ENCODE data around the gene UBE2J2. TPM values are rescaled to one million over a fixed set of nuclear protein-coding genes. Genes with fewer than 3 reads are reported as not detected.

UBE2J2 gene
- total and polyA plus RNA-seq, 2 of the 13 experiments (the other 11 are each of a cell fraction or from before 2014, with no cell fraction given): 25.4 to 29.4 TPM

DNA sequence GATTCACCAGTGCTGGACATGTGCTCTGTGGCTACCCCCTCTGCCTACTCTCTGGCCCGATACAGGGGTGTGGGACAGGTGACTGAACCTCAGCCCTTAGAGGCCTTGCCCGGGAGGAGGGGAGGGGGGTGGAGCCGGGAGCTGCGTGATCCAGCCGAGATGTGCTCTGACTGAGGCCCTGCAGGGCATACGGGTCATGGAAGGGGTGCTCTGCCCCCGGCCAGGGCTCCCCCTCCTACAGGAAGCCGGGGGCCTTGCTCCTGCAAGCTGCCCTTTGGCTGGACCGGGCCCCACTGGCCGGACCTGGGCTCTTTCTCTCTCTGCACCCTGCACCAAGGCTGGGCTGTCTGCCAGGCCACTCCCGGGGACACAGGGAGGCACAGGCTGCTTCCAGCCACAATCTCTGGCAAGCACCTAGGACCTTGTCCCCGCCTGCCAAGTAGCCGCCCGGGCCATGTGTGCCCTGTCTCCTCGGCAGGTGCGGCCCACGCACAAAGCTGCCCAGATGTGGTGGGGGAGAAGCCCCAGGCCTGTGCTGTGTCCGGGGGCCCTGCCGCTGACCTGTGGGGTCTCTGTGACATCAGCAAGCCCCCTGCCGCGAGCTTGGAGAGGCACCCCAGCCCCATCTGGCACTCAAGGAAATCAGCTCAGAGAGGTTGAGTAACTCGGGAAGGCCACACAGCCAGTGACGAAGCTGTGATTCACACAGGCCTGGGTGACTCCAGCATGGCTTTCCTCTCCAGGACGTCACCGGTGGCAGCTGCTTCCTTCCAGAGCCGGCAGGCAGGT, 8.1 kb upstream of the UBE2J2 start (continued):
- TF ChIP-seq ZNF614 (CRISPR knock-in tag; IDR thresholded peaks at IDR 0.05; ENCODE audit: borderline replicate concordance) (peak; percentile 77; the same call in 1 of the 2 replicates), MIXL1 (CRISPR knock-in tag; IDR thresholded peaks at IDR 0.05) (0 out of 2 replicates have a peak, but pooled peaks have one; percentile 41), ZNF124 (CRISPR knock-in tag; IDR thresholded peaks at IDR 0.05) (peak; percentile 58; the same call in 1 of the 2 replicates), ZNF230 (CRISPR knock-in tag; IDR thresholded peaks at IDR 0.05) (peak; percentile 37; the same call in 1 of the 2 replicates), CSRNP1 (CRISPR knock-in tag; IDR thresholded peaks at IDR 0.05) (no peak; the same call in 1 of the 2 replicates), SOX6 (IDR thresholded peaks at IDR 0.05) (no peak), SOX6 (CRISPR knock-in tag; IDR thresholded peaks at IDR 0.05) (peak; percentile 78), JARID2 (CRISPR knock-in tag; IDR thresholded peaks at IDR 0.05; ENCODE audit: insufficient replicate concordance) (no peak), RFXANK (CRISPR knock-in tag; IDR thresholded peaks at IDR 0.05) (no peak), ZGPAT (CRISPR knock-in tag; IDR thresholded peaks at IDR 0.05) (peak; percentile 62), HDAC1 (CRISPR knock-in tag; IDR thresholded peaks at IDR 0.05) (peak; percentile 73), MIER2 (CRISPR knock-in tag; IDR thresholded peaks at IDR 0.05) (peak; percentile 32; the same call in 1 of the 2 replicates), ZSCAN12 (CRISPR knock-in tag; IDR thresholded peaks at IDR 0.05) (no peak), ZNF180 (CRISPR knock-in tag; IDR thresholded peaks at IDR 0.05; ENCODE audit: borderline replicate concordance, low read depth) (no peak), ETV6 (CRISPR knock-in tag; conservative IDR thresholded peaks at IDR 0.05) (no peak), FOXA1 (IDR thresholded peaks at IDR 0.05) (no peak), FOXA1 (CRISPR knock-in tag; IDR thresholded peaks at IDR 0.05) (no peak), ZBTB2 (CRISPR knock-in tag; IDR thresholded peaks at IDR 0.05; ENCODE audit: low read depth) (no peak), NR2F6 (IDR thresholded peaks at IDR 0.05) (peak; percentile 83), NR2F6 (CRISPR knock-in tag; IDR thresholded peaks at IDR 0.05) (peak; percentile 82), HMG20A (CRISPR knock-in tag; IDR thresholded peaks at IDR 0.05; ENCODE audit: borderline replicate concordance) (0 out of 2 replicates have a peak, but pooled peaks have one; percentile 36), SMAD3 (CRISPR knock-in tag; IDR thresholded peaks at IDR 0.05) (no peak), MTA3 (CRISPR knock-in tag; IDR thresholded peaks at IDR 0.05) (no peak), ZNF441 (CRISPR knock-in tag; IDR thresholded peaks at IDR 0.05; ENCODE audit: borderline replicate concordance) (0 out of 2 replicates have a peak, but pooled peaks have one; percentile 17), ZNF672 (CRISPR knock-in tag; IDR thresholded peaks at IDR 0.05) (no peak), XBP1 (CRISPR knock-in tag; IDR thresholded peaks at IDR 0.05) (no peak), GATAD2A (CRISPR knock-in tag; IDR thresholded peaks at IDR 0.05) (peak; percentile 72)
- TF ChIP-seq, protein P1, sequence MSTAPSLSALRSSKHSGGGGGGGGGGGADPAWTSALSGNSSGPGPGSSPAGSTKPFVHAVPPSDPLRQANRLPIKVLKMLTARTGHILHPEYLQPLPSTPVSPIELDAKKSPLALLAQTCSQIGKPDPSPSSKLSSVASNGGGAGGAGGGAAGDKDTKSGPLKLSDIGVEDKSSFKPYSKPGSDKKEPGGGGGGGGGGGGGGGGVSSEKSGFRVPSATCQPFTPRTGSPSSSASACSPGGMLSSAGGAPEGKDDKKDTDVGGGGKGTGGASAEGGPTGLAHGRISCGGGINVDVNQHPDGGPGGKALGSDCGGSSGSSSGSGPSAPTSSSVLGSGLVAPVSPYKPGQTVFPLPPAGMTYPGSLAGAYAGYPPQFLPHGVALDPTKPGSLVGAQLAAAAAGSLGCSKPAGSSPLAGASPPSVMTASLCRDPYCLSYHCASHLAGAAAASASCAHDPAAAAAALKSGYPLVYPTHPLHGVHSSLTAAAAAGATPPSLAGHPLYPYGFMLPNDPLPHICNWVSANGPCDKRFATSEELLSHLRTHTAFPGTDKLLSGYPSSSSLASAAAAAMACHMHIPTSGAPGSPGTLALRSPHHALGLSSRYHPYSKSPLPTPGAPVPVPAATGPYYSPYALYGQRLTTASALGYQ (CRISPR knock-in tag; IDR thresholded peaks at IDR 0.05): no peak

Data from HepG2 (cell line).